CD8-positive, alpha-beta memory T cell (primary cell): ENCODE results near the gene CHRM5. TPM values are rescaled to one million over a fixed set of nuclear protein-coding genes. Genes with fewer than 3 reads are reported as not detected.
"Not testable (repeated sequence)": the region's sequence is repeated elsewhere in the genome, so short reads cannot be mapped to it uniquely, and the experiment has no call there.

Experiments
- CTCF ChIA-PET: fragments of 350-600 bp; sonication (Branson Sonifier 250); formaldehyde crosslinking; loops from one replicate; lab custom pipeline; 2021; ENCODE audit warnings: antibody characterized with exemption; lab: Charles Lee
- POLR2A ChIA-PET: fragments of 350-600 bp; sonication (Branson Sonifier 250); formaldehyde crosslinking; loops from one replicate; lab custom pipeline; 2021; ENCODE audit warnings: antibody characterized with exemption; lab: Charles Lee
- DNase-seq, 5 donors: peaks; one replicate each; pipeline versions ENCODE4 v3.0.0 to v3.0.0-alpha.2; 2020 to 2022; ENCODE audit warnings: mixed read lengths in 1 of 5
- H3K27ac ChIP-seq: one replicate; pipeline ENCODE4 v1.7.0; 2013; ENCODE audit warnings: low read depth, mild to moderate bottlenecking, low read length, moderate library complexity
- H3K27me3 ChIP-seq: 2 replicates; pipeline ENCODE4 v1.7.0; 2013; ENCODE audit warnings: low read length, mild to moderate bottlenecking; ENCODE audit not compliant: insufficient read depth, poor library complexity, severe bottlenecking
- H3K36me3 ChIP-seq: 2 replicates; pipeline ENCODE4 v1.7.0; 2013; ENCODE audit warnings: mild to moderate bottlenecking, low read length, moderate library complexity; ENCODE audit not compliant: insufficient read depth
- H3K4me1 ChIP-seq: 2 replicates; pipeline ENCODE4 v1.7.0; 2013; ENCODE audit warnings: mild to moderate bottlenecking, low read length, moderate library complexity; ENCODE audit not compliant: insufficient read depth
- H3K4me3 ChIP-seq: 2 replicates; pipeline ENCODE4 v1.7.0; 2013; ENCODE audit warnings: mild to moderate bottlenecking, low read length
- H3K9me3 ChIP-seq: 2 replicates; pipeline ENCODE4 v1.7.0; 2013; ENCODE audit warnings: mild to moderate bottlenecking, low read length
- H3K27ac Mint-ChIP-seq, 8 donors: one replicate each; pipeline ENCODE4 v1.8.0; 2020 to 2021; ENCODE audit warnings: mixed read lengths in 8 of 8, mild to moderate bottlenecking in 6 of 8, inconsistent platforms in 3 of 8, moderate library complexity in 3 of 8
- H3K27me3 Mint-ChIP-seq, 2 donors: one replicate each; pipeline ENCODE4 v1.8.0; 2020 to 2021; ENCODE audit warnings: mixed read lengths in 2 of 2, mild to moderate bottlenecking in 1 of 2, moderate library complexity in 1 of 2
- H3K36me3 Mint-ChIP-seq, 3 donors: one replicate each; pipeline ENCODE4 v1.8.0; 2020 to 2021; ENCODE audit warnings: mixed read lengths in 3 of 3, inconsistent platforms in 1 of 3, mild to moderate bottlenecking in 1 of 3
- H3K4me1 Mint-ChIP-seq, 3 donors: one replicate each; pipeline ENCODE4 v1.8.0; 2020 to 2021; ENCODE audit warnings: mixed read lengths in 3 of 3, inconsistent platforms in 1 of 3, mild to moderate bottlenecking in 1 of 3
- H3K4me3 Mint-ChIP-seq, 7 donors: one replicate each; pipeline ENCODE4 v1.8.0; 2020 to 2021; ENCODE audit warnings: mixed read lengths in 7 of 7, mild to moderate bottlenecking in 6 of 7, moderate library complexity in 4 of 7, inconsistent platforms in 2 of 7
- H3K9me3 Mint-ChIP-seq, 5 donors: one replicate each; pipeline ENCODE4 v1.8.0; 2020 to 2022; ENCODE audit warnings: mixed read lengths in 5 of 5, mild to moderate bottlenecking in 3 of 5, moderate library complexity in 2 of 5, inconsistent platforms in 1 of 5
- polyA plus RNA-seq: library from polyadenylated mRNA; unstranded; fragments of 300-500 nt; fragmentation: Illumina TruSeq; gene quantifications from one replicate; pipeline ENCODE4 v1.2.3, GENCODE V29; 2021
- total RNA-seq, 2 experiments: library from RNA; stranded (reverse); gene quantifications; one replicate each; pipeline ENCODE4 v1.2.3, GENCODE V29; 2021

The CHRM5 gene
- total and polyA plus RNA-seq, 3 experiments from 2014 or later = not detected

DNA sequence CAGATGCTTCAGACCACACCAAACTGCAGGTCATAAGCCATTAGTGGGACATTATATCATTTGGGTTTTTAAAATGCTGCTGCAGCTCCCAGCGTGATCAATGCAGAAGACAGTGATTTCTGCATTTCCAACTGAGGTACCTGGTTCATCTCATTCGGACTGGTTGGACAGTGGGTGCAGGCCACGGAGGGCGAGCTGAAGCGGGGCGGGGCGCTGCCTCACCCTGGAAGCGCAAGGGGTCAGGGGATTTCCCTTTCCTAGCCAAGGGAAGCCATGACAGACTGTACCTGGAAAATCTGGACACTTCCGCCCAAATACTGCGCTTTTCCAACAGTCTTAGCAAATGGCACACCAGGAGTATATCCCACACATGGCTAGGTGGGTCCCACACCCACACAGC, 27.4 kb downstream of the CHRM5 start:
- H3K9me3 ChIP-seq, H3K27ac ChIP-seq, CTCF ChIA-PET, H3K4me1 ChIP-seq, H3K9me3 Mint-ChIP-seq, H3K27me3 Mint-ChIP-seq, H3K4me1 Mint-ChIP-seq, H3K4me3 Mint-ChIP-seq, H3K36me3 Mint-ChIP-seq, H3K4me3 ChIP-seq, H3K36me3 ChIP-seq, POLR2A ChIA-PET, H3K27ac Mint-ChIP-seq, DNase-seq, H3K27me3 ChIP-seq: not testable (repeated sequence)

DNA sequence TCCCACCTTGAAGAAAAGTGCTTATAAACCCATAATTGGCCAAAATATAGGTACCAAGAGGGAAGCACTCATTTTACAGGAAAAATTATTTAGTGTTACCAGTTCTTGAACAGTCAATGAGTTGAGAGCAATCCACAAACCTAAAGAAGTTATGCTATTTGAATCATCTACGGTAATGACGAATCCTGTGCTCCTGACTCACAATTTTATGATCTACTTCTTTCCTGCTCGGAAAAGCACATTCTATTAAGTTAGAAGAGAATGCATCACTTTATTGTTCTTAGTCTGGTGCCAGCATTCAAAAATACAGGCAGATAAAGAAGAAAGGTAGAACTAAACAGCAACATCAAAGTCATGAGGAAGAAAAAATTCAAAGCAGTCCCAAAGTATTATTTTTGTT, 33.2 kb downstream of the CHRM5 start:
- ChIA-PET POLR2A (no interaction called here), CTCF (no interaction called here)
- Mint-ChIP-seq H3K4me3 (no peak overlapping the region), H3K4me1 (no peaks in the 10 kb centered on the region), H3K27ac (no peak overlapping the region), H3K27me3 (no peaks in the 10 kb centered on the region), H3K9me3 (no peaks in the 10 kb centered on the region), H3K36me3 (peaks cover 0 to 9% (median 7%) of the 10 kb centered on the region in 3 donors)
- DNase-seq = no peak
- H3K27me3 ChIP-seq = no peaks in the 10 kb centered on the region
- no peak overlapping the region for H3K4me3 ChIP-seq
- no peaks in the 10 kb centered on the region for H3K4me1 ChIP-seq
- H3K36me3 ChIP-seq = no peaks in the 10 kb centered on the region
- no peaks in the 10 kb centered on the region for H3K9me3 ChIP-seq
- H3K27ac ChIP-seq = no peak overlapping the region

DNA sequence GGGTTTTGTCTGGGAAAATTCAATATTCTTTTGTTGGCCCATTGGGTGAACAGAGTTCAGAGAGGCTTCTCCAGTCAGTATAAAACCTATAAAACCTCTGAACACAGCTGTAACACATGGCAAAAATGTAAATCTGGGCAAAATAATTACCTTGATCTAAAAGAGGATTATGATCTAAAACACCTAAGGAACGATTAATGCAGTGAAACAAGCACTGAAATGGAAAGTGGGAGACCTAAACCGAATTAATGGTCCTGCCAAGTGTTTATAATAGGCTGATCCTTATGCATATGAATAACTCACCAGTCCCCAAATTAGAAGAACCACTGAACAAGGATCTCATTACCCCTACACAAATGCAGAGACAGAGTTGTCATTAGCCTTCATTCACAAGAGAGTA, 38.1 kb downstream of the CHRM5 start:
- ChIA-PET CTCF (no interaction called here), POLR2A (no interaction called here)
- H3K27me3 Mint-ChIP-seq = no peaks in the 10 kb centered on the region
- H3K27ac ChIP-seq = no peak overlapping the region
- no peak for DNase-seq
- H3K4me1 ChIP-seq = no peaks in the 10 kb centered on the region
- H3K4me1 Mint-ChIP-seq = peaks cover 0 to 1% (median 0%) of the 10 kb centered on the region in 3 donors
- no peaks in the 10 kb centered on the region for H3K9me3 ChIP-seq
- H3K4me3 Mint-ChIP-seq = no peak overlapping the region
- H3K27ac Mint-ChIP-seq = no peak overlapping the region
- no peak overlapping the region for H3K4me3 ChIP-seq
- no peaks in the 10 kb centered on the region for H3K27me3 ChIP-seq
- peaks cover 0 to 7% (median 7%) of the 10 kb centered on the region in 3 donors for H3K36me3 Mint-ChIP-seq
- H3K9me3 Mint-ChIP-seq = no peaks in the 10 kb centered on the region
- no peaks in the 10 kb centered on the region for H3K36me3 ChIP-seq

DNA sequence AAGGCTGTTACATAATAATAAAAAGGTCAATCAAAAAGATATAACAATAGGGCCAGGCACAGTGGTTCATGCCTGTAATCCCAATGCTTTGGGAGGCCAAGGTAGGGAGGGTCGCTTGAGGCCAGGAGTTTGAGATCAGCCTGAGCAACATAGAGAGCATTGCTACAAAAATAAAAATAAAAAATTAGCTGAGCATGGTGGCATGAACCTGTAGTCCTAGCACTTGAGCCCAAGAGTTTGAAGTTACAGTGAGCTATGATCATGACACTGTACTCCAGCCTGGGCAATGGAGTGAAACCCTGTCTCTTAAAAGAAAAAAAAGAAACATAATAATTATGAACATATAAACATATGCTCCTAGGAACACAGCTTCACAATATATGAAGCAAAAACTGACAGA, 41.4 kb downstream of the CHRM5 start:
- Mint-ChIP-seq H3K27ac (no peak overlapping the region), H3K9me3 (no peaks in the 10 kb centered on the region), H3K36me3 (peaks cover 0 to 2% (median 0%) of the 10 kb centered on the region in 3 donors), H3K27me3 (no peaks in the 10 kb centered on the region), H3K4me1 (peaks cover 0 to 4% (median 1%) of the 10 kb centered on the region in 3 donors), H3K4me3 (no peak overlapping the region)
- CTCF ChIA-PET = interaction anchor here (1.0 kb wide), 1 partner anchor 9 kb away, joined by 3 read pairs; no protein-coding TSS in a partner anchor
- H3K4me1 ChIP-seq = no peaks in the 10 kb centered on the region
- no peak overlapping the region for H3K27ac ChIP-seq
- no peak overlapping the region for H3K4me3 ChIP-seq
- DNase-seq = no peak
- H3K36me3 ChIP-seq = no peaks in the 10 kb centered on the region
- no peaks in the 10 kb centered on the region for H3K27me3 ChIP-seq
- POLR2A ChIA-PET = no interaction called here
- H3K9me3 ChIP-seq = no peaks in the 10 kb centered on the region

DNA sequence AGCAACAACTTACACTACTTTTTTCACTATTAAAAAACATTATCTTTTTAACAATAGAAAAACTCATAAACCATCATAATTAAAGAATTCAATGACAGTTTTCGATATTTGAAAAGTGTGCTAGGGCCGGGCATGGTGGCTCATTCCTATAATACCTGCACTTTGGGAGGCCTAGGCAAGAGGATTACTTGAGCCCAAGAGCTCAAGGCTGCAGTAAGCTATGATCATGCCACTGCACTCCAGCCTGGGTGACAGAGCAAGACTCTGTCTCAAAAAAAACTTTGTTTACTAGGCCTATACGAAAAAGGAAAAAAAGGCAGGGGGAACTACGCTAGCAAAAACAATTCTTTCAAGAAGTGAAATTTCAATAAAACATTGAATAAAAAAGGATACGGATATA, 42.6 kb downstream of the CHRM5 start:
- H3K27ac ChIP-seq = no peak overlapping the region
- ChIA-PET POLR2A (no interaction called here), CTCF (no interaction called here)
- no peak overlapping the region for H3K27ac Mint-ChIP-seq
- no peaks in the 10 kb centered on the region for H3K9me3 ChIP-seq
- no peaks in the 10 kb centered on the region for H3K27me3 ChIP-seq
- no peak for DNase-seq
- no peak overlapping the region for H3K4me3 ChIP-seq
- H3K4me1 ChIP-seq = no peaks in the 10 kb centered on the region
- H3K27me3 Mint-ChIP-seq = no peaks in the 10 kb centered on the region
- H3K4me3 Mint-ChIP-seq = no peak overlapping the region
- no peaks in the 10 kb centered on the region for H3K9me3 Mint-ChIP-seq
- H3K36me3 ChIP-seq = no peaks in the 10 kb centered on the region
- H3K36me3 Mint-ChIP-seq = peaks cover 0 to 2% (median 0%) of the 10 kb centered on the region in 3 donors
- peaks cover 0 to 4% (median 3%) of the 10 kb centered on the region in 3 donors for H3K4me1 Mint-ChIP-seq

DNA sequence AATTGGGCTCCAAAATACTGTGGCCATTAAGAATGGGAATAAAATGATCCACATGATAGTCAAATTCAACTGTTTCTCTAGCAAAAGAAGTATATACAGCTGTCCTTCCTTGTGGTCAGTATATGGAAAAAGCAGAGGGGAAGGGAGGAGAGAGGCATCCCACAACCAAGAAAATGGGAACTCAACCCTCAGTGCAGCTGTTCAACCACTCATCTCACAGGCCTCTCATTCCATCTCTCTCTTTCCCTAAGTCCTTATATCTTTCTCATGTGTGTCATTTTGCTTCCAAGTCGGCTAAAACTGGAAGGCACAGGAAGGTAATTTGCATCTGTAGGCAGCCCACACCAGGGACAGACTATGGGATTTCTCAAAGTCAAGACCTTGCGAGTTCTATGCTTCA, 43.2 kb downstream of the CHRM5 start:
- Histone ChIP-seq H3K4me1 (no peaks in the 10 kb centered on the region), H3K27ac (no peak overlapping the region), H3K9me3 (no peaks in the 10 kb centered on the region), H3K36me3 (no peaks in the 10 kb centered on the region), H3K27me3 (no peaks in the 10 kb centered on the region), H3K4me3 (no peak overlapping the region)
- Mint-ChIP-seq H3K4me1 (peaks cover 0 to 6% (median 4%) of the 10 kb centered on the region in 3 donors), H3K36me3 (peaks cover 0 to 2% (median 0%) of the 10 kb centered on the region in 3 donors), H3K9me3 (no peaks in the 10 kb centered on the region), H3K27ac (peak overlapping the region in 1 of 8 donors; percentile 25), H3K4me3 (no peak overlapping the region), H3K27me3 (no peaks in the 10 kb centered on the region)
- ChIA-PET POLR2A (no interaction called here), CTCF (no interaction called here)
- no peak for DNase-seq

DNA sequence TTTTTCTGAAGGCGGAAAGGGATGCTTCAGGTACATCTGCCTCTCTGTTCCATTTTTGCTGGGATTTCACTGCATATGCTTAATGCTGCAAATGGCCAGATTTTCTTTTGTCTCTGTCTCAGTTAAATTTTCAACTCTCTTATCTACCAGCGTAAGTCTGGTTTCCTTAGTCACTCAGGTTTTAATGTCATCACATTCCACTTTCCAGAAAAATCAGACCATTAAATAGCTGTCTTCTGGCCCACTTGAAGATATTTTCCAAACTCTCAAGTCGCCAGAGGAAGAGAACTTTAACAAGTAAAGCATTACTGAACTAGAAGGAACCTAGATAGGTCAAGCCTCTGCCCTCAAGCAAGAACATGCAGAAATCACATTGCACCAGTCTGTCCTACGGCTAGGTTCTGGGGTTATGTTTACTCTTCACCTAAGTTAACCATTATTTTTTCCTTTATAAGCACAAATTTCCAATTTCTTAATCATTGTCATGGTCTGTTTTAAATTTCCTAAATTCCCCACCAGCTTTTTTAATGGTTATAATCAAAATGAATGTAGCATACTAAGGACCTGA, 44.2 kb downstream of the CHRM5 start:
- no peak for DNase-seq
- ChIA-PET CTCF (no interaction called here), POLR2A (no interaction called here)
- Histone ChIP-seq H3K9me3 (no peaks in the 10 kb centered on the region), H3K4me1 (no peaks in the 10 kb centered on the region), H3K36me3 (no peaks in the 10 kb centered on the region), H3K4me3 (no peak overlapping the region), H3K27me3 (no peaks in the 10 kb centered on the region), H3K27ac (no peak overlapping the region)
- Mint-ChIP-seq H3K27me3 (no peaks in the 10 kb centered on the region), H3K36me3 (peaks cover 0 to 2% (median 0%) of the 10 kb centered on the region in 3 donors), H3K9me3 (no peaks in the 10 kb centered on the region), H3K4me1 (peaks cover 5 to 10% (median 8%) of the 10 kb centered on the region in 3 donors), H3K4me3 (no peak overlapping the region), H3K27ac (no peak overlapping the region)

DNA sequence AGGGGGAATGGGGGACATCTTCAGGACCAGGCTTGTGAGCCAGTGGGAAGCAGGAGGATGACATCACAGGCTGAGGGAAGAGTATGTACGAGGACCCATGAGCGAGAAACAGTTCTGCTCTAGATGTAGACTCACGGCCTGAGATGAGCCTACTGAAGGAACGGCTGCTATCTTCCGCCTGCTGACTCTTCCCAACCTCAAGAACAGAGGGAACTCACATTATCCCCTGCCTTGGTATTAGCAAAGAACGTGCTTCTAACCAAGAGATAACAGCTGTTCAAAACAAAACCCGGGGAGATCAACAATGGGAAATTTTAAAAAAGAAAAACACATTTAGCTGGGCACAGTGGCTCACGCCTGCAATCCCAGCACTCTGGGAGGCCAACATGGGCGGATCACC, 45.4 kb downstream of the CHRM5 start:
- H3K9me3 Mint-ChIP-seq = no peaks in the 10 kb centered on the region

More for the DNA sequence above, 45.4 kb downstream of the CHRM5 start:
- Histone ChIP-seq H3K36me3 (no peaks in the 10 kb centered on the region), H3K27ac (no peak overlapping the region), H3K4me3 (no peak overlapping the region), H3K9me3 (no peaks in the 10 kb centered on the region), H3K27me3 (no peaks in the 10 kb centered on the region), H3K4me1 (peaks cover 4% of the 10 kb centered on the region)
- ChIA-PET CTCF (no interaction called here), POLR2A (no interaction called here)
- Mint-ChIP-seq H3K27ac (no peak overlapping the region), H3K36me3 (peaks cover 0 to 2% (median 0%) of the 10 kb centered on the region in 3 donors), H3K4me1 (peaks cover 15 to 19% (median 17%) of the 10 kb centered on the region in 3 donors), H3K4me3 (no peak overlapping the region), H3K27me3 (peaks cover 0 to 2% of the 10 kb centered on the region in 2 donors)
- DNase-seq = no peak
